Measurements from ENCODE around the gene CFI. TPM values are rescaled to one million over a fixed set of nuclear protein-coding genes. Genes with fewer than 3 reads are reported as not detected.
A peak's percentile ranks its signal among the peaks of the same experiment; 100 is the strongest.

CFI gene
- total and polyA plus RNA-seq, 9 of the 15 experiments (the other 6 are each of a cell fraction or from before 2014, with no cell fraction given) = 0.30 to 8.4 (median 0.95) TPM

- TF ChIP-seq, protein P1, sequence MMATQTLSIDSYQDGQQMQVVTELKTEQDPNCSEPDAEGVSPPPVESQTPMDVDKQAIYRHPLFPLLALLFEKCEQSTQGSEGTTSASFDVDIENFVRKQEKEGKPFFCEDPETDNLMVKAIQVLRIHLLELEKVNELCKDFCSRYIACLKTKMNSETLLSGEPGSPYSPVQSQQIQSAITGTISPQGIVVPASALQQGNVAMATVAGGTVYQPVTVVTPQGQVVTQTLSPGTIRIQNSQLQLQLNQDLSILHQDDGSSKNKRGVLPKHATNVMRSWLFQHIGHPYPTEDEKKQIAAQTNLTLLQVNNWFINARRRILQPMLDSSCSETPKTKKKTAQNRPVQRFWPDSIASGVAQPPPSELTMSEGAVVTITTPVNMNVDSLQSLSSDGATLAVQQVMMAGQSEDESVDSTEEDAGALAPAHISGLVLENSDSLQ (IDR thresholded peaks at IDR 0.05) = no peak
- TF ChIP-seq U2AF1 (optimal IDR thresholded peaks at IDR 0.05; ENCODE audit: low read depth, low read length) = no peak
- no peak for TF ChIP-seq SMARCA4 (IDR thresholded peaks at IDR 0.05)
- TF ChIP-seq PHB2 (IDR thresholded peaks at IDR 0.05; ENCODE audit: low read depth) = no peak
- peak; percentile 15; the same call in 1 of the 2 replicates for TF ChIP-seq NCOR1 (IDR thresholded peaks at IDR 0.05)
- TF ChIP-seq E4F1 (CRISPR knock-in tag; IDR thresholded peaks at IDR 0.05; ENCODE audit: borderline replicate concordance) = no peak
- no peak for TF ChIP-seq SFPQ (IDR thresholded peaks at IDR 0.05; ENCODE audit: low read depth, low read length)
- TF ChIP-seq DEAF1 (CRISPR knock-in tag; IDR thresholded peaks at IDR 0.05) = peak; percentile 53
- peak; percentile 45; the same call in 1 of the 2 replicates for TF ChIP-seq ARID4B (CRISPR knock-in tag; IDR thresholded peaks at IDR 0.05)
- 0 out of 2 replicates have a peak, but pooled peaks have one; percentile 45 for TF ChIP-seq TCF7 (IDR thresholded peaks at IDR 0.05; ENCODE audit: borderline replicate concordance)
- no peak for TF ChIP-seq RBM39 (optimal IDR thresholded peaks at IDR 0.05; ENCODE audit: low read depth, low read length)
- peak; percentile 84 for TF ChIP-seq SUPT5H (IDR thresholded peaks at IDR 0.05)
- peak; percentile 51; the same call in 1 of the 2 replicates for TF ChIP-seq ESRRA (IDR thresholded peaks at IDR 0.05; ENCODE audit: borderline replicate concordance, low read depth)
- no peak for TF ChIP-seq HNRNPK (IDR thresholded peaks at IDR 0.05; ENCODE audit: low read depth, low read length, poor library complexity, severe bottlenecking)
Measured at GRCh38 chr4:109702950-109703663, 98.7 kb downstream of the CFI start, which contains the start of gene CASP6 (continued).

Measured in K562 (cell line).